Fibroblast of lung (primary cell): ENCODE measurements around the gene BIRC5.

ENCODE experiments used
- EZH2 ChIP-seq: IDR thresholded peaks from 2 replicates; pipeline ENCODE4 v1.5.1; 2012; ENCODE audit warnings: low read length, control low read depth, mild to moderate bottlenecking; ENCODE audit errors: missing control alignments
- TF ChIP-seq, protein P1 (sequence below), 2 donors: IDR thresholded peaks in 1 of 2; conservative IDR thresholded peaks in 1 of 2; 1 replicate in 1 of 2; 2 replicates in 1 of 2; pipeline ENCODE4 v1.5.1; 2011 to 2012; ENCODE audit warnings: low read length in 2 of 2, control low read depth in 1 of 2, inconsistent platforms in 1 of 2, low read depth in 1 of 2, mild to moderate bottlenecking in 1 of 2

DNA sequence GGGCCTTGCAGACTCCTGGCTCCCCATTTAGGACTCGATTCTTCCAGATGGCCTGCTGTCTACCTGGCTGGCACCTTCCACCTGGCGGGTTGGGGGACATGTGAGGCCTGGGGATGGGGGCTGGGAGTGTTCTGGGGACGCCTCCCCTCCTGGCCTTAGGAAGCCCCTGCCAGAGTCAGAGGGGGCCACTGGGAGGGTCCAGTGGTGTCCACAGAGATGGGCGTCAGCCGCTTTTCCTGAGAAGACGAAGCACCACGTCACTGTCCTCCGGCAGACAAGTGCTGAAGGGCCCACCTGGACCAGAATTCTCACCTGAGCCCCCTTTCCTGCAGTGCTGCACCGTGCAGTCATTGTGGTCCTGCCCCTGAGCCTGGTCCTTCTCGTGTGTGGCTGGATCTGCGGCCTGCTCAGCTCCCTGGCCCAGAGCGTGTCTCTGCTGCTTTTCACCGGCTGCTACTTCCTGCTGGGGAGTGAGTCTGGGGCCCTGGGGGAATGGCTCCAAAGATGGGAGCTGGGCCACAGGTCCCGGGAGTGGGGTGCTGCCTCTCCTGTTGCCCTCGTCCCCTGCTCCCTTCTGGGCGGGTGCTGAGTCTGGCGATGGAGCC lies 20.3 kb downstream of the BIRC5 start:
- TF ChIP-seq, protein P1, sequence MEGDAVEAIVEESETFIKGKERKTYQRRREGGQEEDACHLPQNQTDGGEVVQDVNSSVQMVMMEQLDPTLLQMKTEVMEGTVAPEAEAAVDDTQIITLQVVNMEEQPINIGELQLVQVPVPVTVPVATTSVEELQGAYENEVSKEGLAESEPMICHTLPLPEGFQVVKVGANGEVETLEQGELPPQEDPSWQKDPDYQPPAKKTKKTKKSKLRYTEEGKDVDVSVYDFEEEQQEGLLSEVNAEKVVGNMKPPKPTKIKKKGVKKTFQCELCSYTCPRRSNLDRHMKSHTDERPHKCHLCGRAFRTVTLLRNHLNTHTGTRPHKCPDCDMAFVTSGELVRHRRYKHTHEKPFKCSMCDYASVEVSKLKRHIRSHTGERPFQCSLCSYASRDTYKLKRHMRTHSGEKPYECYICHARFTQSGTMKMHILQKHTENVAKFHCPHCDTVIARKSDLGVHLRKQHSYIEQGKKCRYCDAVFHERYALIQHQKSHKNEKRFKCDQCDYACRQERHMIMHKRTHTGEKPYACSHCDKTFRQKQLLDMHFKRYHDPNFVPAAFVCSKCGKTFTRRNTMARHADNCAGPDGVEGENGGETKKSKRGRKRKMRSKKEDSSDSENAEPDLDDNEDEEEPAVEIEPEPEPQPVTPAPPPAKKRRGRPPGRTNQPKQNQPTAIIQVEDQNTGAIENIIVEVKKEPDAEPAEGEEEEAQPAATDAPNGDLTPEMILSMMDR (conservative IDR thresholded peaks at IDR 0.05 in 1 of 2, IDR thresholded peaks at IDR 0.05 in 1 of 2; ENCODE audit: low read depth in 1 of 2, low read length in 2 of 2), result no peak
- no peak for TF ChIP-seq EZH2
